ENCODE results near the gene PCDH15.

The PCDH15 gene

DNA sequence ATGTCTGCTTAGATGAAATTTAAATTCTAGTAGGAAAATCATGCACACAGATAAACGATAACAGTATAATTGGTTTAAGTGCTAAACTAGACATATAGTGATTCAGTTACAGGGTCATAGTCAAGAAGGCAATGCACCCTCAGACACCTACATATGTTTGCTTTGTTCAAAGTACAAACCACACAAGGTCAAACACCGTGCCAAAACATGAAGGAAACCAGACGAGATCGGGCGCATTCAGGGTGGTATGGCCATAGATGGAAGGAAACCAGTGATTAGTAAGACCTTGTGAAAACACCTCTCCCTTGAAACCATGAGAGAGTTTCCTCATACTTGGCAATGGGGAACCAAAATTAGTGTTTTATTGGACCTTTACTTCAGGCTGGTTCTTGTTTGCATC is 906.9 kb downstream of the PCDH15 start:
- in situ Hi-C loops (cut with MboI; ENCODE audit: low sequenced_read_pairs): no loop called here

DNA sequence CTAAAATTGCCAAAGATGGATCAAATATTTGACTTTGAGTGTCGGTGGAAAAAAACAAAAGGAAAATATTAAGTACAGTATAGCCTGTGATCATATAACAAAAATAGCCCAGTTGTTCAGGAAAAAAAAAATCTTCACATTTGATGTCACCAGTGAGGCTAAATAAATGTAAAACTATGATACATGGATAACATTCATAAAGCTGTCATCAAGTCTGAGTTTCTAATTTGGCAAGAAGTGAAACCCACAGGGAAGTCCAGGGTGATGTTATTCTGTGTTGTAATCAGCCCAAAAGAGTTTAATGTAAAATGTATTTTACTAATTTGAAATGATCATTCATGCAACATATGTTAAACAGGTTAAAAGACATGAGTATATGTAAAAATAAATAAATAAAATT is 908.0 kb downstream of the PCDH15 start:
- in situ Hi-C loops (cut with MboI; ENCODE audit: low sequenced_read_pairs): no loop called here

DNA sequence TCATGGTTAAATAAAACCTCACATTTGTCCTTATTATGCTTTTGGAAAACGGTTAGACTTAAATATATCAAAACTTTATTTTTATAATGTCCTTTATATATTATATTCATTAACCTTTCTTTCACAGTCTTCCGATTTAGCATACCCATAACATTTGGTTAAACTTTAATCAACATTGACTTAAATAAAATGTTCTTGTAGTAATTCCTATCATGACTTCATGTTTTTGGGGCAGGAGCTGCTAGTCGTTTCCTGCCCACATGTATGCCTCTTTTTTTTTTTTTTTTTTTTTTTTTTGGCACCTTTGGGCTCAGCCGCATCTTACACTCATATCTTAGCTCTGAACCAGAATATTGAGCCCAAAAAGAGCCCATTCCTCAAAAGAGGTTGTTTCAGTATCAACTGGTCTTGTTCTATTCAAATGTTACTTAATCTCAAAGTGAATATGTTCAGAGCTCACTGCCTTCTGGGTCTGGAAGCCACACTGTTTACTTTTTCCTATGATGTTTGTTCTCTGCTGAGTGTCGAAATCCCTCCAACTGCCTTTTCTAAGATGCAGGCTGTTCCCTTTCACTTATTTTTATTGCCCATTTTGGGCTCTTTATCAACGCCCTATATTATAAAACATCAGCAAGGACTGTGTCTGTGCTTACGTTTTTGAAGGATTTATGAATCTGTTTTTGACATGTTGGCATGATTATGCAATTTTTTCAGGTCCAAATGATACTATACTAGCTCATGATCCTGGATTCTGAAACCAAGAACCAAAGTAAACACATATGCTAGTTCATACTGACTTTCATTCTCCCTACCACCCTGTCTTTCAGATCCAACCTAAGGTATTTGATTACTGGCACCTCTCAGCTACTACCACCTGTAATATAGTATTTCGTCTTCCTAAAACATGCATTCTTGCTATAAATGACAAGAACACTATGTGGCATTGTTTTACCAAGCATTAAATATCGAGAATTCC is 914.4 kb downstream of the PCDH15 start:
- in situ Hi-C loops (cut with MboI; ENCODE audit: low sequenced_read_pairs): no loop called here

DNA sequence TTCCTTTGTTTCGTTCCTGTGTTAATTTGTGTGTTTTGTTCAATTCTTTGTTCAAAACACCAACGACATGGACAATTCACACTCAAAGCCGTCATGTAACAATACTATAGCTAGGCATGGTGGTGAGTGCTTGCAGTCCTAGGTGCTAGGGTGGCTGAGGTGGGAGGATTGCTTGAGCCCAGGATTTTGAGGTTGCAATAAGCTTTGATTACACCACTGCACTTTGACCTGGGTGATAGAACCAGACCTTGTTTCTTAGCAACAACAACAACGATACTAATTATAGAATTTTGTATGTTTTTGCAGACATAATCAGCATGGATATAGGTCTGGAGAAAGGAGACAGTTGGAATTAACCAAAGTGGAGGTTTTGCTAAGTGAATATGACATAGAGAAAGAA is 936.2 kb downstream of the PCDH15 start:
- in situ Hi-C loops (cut with MboI; ENCODE audit: low sequenced_read_pairs): no loop called here

DNA sequence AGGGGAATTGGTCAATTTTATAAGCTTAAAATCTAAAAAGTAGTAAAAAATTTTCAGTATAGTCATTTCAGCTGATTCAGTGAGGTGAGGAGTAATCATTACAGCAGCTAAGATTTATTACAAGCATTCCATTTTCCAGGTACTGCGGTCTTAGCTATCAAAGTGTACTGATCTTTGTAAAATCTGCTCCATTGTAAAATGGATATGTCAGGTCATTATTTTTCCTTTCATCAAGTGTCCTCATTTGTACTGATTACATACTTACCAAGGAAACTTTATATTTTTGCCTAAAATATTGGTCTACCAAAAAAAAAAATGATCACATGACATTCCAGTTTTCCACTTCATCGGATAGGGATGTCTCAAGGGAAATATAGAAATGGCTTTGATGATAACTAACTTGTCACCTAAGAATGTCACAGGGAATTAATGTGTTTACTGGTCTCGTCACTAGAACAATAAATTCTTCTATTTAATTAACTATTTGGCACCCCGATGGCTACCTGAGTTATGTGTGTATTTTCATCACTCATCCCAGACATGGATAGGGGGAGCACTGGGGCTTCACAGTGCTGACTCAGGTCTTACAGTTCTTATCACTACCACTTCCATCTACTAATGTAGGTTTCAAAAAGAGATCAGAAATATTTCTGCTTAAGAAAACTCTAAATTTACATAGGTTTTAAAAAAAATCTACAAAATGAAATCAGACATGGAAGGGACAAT is 948.4 kb downstream of the PCDH15 start:
- in situ Hi-C loops (cut with MboI; ENCODE audit: low sequenced_read_pairs): no loop called here

DNA sequence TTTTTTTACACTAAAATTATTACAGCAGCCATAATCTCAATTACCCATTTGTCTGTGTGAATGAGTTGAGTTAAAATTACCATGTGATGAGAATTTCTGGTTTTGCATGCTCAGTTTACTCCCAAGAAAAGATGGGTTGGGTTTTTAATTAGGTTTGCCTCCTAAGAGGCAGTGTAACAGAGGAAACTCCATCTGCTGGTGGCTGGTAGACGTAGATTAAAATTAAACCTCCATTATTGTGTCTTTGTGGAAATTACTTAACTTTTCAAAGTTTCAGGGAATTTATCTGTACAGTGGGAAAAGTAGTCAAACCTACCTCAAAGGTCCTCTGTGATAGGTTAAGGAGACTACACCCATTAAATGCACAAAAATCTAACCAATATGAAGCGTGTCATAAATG is 954.2 kb downstream of the PCDH15 start:
- in situ Hi-C loops (cut with MboI; ENCODE audit: low sequenced_read_pairs): no loop called here

DNA sequence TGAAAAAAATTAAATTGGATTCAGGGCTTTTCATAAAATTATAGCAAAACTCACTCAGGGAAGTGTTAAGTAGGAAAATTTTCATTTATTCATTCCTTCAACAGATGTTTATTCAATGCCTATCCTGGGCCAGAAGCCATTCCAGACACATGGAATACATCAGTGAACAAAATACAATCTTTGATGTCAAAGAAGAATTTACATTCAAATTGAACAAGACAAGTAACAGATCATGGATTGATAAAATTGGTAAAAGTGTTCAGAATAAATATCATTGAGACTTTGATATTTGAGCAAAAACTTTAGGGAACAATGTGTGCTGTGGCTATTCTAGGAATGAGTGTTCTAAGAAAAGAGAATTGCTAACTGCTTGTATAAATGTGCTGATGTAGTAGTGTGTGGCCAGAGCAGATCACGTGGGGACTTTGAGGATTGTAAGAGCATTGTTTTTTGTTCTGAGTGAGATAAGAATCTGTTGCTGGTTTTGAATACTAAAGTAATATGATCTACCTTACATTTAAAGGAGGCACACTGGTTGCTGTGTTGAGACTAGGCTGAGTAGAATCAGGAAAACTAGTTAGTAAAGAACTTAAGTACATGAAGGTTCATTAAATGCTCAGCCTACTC is 957.2 kb downstream of the PCDH15 start:
- in situ Hi-C loops (cut with MboI; ENCODE audit: low sequenced_read_pairs): no loop called here

DNA sequence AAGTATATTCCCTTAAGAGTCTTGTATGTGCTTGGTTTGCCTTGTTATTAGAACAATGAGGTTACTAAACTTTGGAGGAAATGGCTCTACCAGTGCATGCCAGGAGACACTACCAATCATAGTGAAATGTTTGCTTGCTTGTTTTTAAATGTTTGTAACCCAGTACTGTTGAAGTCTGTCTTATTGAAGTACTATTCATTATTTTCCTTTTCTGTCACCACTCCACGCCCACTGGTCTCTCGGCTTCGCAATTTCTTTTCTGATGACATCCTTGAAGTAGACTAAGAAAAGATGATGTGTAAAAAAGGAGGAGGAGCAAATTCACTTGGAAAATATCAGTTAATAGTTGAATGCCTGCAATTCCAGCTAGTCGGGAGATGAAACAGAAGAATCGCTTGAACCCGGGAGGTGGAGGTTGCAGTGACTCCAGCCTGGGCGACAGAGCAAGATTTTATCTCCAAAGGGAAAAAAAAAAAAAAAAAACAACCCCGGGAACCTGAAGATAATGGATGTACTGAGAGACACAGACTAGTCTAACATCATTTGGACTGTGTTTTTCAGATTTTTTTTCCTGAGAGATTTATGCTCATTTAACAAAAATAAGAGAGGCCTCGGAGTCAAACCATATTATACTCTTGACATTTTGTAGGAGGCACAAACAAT is 959.4 kb downstream of the PCDH15 start:
- in situ Hi-C loops (cut with MboI; ENCODE audit: low sequenced_read_pairs): no loop called here

DNA sequence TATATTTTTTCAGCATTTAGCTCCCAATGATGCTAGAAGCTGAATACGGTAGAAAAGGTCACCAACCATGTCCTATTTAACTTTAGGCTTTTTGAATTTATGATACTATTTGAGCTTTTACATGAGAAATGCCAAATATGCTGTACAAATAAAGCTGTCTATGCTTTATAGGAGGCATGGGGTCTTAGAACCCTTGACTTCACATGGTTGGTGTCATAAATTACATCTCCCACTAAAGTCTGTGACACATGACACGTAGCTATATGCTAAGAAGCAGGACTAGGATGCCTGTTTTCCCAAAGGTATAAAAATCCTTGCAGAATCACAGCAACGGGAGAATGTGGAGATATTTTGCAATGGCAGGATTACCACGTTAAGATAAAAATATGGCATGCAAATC is 960.4 kb downstream of the PCDH15 start:
- in situ Hi-C loops (cut with MboI; ENCODE audit: low sequenced_read_pairs): no loop called here

DNA sequence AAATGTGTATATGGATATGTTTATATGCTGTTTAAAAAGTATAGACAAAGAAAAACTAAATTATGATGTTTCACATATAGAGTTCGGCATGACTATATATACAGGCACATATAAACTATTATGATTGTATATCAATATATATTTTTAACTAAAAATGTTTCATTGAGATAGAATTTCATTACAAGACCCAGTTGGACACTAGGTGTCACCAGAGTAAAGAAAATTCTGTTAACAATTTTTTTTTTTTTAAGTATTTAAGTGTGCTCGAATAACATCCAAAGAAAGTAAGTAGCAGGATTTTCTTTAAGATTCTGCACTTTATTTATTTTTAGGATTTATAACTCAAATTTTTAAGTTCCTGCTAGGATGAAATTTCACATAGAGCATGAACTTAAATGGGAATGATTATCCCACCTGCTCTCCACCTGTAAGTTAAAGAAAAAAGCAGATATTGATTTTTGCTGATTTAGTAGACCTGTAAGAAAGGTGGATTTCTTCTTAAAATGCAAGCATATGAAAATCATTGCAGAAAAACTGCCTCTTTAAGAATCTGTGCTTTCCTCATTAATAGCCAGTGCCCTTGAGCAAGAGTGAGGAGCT is 961.5 kb downstream of the PCDH15 start:
- in situ Hi-C loops (cut with MboI; ENCODE audit: low sequenced_read_pairs): no loop called here

DNA sequence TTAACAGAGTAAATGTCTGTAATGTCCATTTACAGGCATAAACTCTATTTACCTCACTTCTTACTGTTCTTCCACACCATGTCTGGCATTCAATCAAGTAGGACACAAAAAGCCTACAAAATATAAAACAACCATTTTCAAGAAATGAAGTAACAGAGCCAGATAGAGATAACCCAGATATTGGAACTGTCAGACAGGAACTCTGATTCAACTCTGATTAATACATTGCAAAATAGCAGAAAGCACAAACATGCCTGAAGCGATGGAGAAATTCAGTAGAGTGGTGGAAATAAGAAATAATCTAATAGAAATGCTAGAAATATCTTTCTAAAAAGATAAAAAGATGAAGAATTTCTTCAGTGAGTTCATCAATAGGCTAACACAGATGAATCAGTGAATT is 964.4 kb downstream of the PCDH15 start:
- in situ Hi-C loops (cut with MboI; ENCODE audit: low sequenced_read_pairs): no loop called here

DNA sequence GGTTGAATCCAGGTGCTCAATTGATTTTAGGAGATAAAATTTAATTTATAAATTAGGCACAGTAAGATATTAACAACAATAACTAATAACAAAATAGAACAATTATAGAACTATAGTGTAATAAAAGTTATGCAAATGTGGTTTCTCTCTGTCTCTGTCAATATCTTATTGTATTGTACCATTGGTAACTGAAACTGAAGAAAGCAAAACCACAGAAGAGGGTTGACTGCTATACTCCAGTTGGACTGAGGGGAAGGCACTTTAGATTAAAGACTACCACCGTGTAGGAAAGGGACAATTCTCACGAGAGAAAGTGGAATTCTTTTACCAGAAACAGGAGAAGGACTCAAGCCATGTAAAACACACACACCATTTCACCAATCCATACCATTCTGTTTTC is 967.1 kb downstream of the PCDH15 start:
- in situ Hi-C loops (cut with MboI; ENCODE audit: low sequenced_read_pairs): no loop called here

DNA sequence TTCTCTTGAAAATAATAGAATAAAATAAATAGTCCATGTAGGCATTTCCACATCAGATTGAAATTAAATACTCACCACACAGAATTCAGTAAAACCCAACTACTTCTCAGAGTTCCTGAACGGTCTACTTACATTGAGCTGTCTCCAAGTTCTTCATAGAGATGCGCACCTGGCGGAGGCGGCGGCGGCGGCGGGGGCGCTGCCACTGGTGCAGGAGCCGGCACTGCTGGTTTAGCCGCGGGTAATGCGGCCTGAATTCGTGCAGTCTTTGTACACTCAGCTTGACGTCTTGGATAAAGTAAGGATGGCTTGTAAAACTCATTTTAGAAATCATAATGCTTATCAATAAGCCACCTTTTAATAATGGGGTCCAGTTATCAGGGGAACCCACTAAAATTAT is 973.8 kb downstream of the PCDH15 start:
- in situ Hi-C loops (cut with MboI; ENCODE audit: low sequenced_read_pairs): no loop called here

DNA sequence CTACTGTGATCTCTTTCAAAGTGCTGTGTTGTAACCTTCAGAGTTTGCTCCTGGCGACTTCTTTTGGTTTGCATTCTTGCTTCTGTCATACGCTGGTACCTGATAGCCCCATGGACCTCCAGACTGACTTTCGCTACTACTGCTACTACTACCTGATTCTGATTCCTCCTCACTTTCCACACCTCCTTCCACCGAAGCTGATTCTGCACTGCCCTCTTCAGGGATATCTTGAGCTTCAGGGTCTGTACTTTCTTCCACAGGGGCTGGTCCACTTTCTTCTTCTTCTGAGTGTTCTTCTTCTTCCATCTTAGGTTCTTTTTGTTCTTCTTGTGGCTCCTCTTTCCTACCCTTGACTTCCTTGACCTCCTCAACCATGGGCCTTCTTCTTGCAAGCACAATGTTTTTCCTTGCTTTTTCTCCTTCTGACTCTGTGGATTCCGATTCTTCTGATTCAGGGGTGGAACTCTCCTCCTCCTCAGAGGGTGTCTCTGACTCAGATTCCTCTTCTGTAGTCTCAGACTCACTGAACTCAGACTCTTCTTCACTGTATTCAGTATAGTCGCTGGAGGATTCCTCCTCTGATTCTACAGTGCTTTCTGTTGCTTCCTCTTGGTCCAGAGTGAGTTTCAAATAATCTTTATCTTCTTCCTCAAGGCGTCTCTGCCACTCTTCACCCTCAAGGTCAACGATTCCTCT is 992.2 kb downstream of the PCDH15 start:
- in situ Hi-C loops (cut with MboI; ENCODE audit: low sequenced_read_pairs): no loop called here

DNA sequence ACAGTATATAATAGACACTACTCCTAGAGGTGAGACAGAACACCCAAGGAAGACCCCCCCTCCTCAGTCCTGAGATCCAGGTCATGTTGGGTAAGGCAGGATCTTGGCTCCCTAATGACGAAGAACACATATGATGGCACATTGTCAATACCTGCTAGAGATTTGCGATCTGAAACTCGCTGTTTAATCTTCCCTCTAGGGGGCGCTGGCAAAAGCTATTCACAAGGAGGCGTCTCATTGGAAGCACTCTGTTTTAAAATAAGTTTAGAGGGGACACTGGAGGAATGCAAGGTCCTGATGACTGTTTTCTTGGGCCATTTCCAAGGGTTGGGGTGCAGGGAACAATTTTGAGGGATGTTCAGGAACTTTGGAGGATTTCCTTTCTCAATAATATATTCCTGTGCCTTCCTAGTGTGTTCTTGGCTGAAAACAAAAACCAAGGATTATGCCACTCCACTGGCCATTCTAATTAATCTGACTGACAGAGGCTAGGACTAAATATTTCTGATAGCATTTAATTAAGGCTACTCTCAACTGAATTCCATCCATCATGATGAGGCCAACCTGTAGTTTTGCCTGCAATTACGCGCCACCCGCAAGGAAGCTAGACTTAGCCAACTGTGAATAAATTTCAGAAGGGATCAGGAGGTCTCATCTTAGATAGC is 1014.7 kb downstream of the PCDH15 start:
- in situ Hi-C loops (cut with MboI; ENCODE audit: low sequenced_read_pairs): no loop called here

DNA sequence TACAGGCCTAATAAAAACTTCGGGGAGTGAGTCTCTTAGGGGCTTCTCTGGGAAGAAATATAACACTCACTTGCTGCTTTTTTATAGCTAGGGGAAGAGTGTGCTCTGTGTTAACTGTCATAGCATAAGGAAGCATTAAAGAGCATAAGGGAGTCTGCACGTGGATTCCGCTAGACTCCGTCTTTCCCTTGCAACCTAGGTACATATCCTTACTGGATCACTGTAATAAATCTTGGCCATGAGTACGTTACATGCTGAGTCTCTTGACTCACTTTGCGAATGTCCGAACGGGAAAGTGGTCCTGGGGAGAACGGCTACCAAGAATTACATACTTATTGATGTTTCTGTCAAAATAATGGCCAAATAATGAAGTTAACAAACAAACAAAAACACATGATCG is 1029.3 kb downstream of the PCDH15 start:
- in situ Hi-C loops (cut with MboI; ENCODE audit: low sequenced_read_pairs): no loop called here

DNA sequence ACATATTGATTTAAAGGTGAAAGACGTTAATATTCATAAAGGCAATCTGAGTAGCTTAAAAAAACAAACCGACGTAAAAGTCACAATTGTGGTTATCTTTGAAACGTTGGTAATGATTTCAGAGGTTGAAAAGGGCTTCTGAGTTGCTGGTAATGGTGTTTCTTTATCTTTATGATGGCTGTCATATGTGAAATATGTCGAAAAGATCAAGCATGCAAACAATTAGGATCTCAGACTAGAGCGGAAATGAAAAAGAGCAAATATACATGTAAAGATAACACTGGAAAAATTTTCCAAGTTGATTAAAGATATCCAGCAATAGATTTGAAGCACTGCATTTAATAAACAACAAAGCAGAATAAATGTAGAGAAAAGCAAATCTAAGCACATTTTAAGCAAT is 1030.1 kb downstream of the PCDH15 start:
- in situ Hi-C loops (cut with MboI; ENCODE audit: low sequenced_read_pairs): no loop called here

DNA sequence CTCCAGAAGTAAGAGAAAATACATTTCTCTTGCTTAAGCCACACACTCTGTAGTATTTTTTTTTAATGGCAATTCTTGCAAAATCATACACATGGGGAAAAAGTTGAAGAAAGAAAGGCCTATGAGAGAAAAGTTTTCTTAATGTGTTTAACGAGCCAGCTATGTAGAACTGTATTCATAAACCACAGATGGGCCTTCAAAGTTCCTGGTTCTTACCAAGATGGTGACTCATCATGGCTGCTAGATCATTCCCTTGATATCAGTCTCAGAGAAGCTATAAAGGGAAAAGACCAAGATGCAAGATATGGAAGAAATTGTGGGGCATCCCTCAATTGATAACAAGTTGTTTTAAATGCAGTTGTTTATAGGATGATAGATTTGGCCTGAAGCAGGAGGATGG is 1035.7 kb downstream of the PCDH15 start:
- in situ Hi-C loops (cut with MboI; ENCODE audit: low sequenced_read_pairs): no loop called here

DNA sequence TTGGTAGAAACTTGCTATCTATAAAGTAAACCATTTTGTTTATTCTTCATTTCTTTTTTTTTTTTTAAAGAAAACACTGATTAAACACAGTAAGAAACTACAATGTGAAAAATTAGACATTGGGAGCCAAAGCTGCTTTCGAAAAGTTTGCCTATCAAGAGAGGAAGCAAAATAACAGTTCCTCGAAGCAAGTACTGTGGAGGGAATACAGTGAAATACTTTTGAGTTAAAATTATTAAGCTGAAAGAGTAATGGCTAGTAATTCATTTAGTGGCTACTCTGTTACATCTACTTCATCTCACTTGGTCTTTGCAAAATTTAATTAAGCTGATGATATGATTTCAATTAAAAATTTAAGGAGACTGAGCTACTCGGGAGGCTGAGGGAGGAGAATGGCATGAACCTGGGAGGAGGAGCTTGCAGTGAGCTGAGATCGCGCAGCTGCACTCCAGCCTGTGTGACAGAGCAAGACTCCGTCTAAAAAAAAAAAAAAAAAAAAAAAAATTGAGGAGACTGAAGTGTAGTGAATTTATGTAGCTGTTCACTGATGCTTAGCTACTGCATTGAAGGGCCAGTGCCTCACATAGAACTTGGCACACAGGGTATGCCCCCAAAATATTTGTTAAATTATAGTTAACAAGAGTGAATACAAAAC is 1046.3 kb downstream of the PCDH15 start:
- in situ Hi-C loops (cut with MboI; ENCODE audit: low sequenced_read_pairs): no loop called here

All from HL-60/S4 treated with retinoic acid at 250 ng/mL for 4 days and 3 days (cell line).